Measurements from ENCODE around the gene BNC2.
"Not testable (repeated sequence)": the region's sequence is repeated elsewhere in the genome, so short reads cannot be mapped to it uniquely, and the experiment has no call there.

BNC2 gene

DNA sequence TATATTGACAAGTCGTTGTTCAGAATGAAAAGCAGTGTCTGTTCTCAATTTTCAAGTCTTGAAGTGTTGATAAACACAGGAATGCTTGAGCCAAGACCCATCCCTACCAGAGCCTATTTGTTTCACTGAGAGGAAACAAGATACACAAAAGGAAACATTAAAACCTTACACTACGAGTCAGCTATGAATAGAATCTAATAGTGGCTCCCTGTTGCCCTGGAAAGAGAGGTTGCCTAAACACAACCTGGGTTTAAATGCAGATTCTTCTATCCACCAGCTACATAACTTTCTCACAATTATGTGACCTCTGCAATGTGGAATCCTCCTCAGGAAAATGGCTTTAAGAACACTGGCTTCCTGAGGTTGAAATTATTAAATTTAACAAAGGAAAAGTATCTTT lies 29.1 kb upstream of the BNC2 start:
- H3K4me3 ChIP-seq (ENCODE audit: low read depth, low read length): no peak overlapping the region
- TF ChIP-seq, protein P1, sequence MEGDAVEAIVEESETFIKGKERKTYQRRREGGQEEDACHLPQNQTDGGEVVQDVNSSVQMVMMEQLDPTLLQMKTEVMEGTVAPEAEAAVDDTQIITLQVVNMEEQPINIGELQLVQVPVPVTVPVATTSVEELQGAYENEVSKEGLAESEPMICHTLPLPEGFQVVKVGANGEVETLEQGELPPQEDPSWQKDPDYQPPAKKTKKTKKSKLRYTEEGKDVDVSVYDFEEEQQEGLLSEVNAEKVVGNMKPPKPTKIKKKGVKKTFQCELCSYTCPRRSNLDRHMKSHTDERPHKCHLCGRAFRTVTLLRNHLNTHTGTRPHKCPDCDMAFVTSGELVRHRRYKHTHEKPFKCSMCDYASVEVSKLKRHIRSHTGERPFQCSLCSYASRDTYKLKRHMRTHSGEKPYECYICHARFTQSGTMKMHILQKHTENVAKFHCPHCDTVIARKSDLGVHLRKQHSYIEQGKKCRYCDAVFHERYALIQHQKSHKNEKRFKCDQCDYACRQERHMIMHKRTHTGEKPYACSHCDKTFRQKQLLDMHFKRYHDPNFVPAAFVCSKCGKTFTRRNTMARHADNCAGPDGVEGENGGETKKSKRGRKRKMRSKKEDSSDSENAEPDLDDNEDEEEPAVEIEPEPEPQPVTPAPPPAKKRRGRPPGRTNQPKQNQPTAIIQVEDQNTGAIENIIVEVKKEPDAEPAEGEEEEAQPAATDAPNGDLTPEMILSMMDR (IDR thresholded peaks at IDR 0.05; ENCODE audit: low read depth, low read length): no peak

DNA sequence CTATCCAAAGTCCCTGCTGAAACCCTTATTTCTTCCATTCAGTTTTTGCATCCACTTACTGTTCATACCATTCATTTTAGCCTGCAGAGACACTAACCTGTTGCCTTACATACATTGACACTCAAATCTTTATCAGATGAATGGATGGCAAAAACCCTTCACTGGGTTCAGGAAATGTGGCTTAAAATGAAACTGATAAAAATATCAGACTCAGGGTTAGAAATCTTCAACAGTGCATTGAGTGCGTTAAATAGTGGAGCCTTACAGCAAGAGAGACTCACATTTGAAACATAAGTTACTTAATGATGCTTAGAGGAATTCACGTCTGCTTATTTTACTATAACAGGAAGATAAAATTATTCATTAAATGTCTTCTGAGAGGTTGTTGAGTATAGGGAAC lies 28.0 kb upstream of the BNC2 start:
- H3K4me3 ChIP-seq (ENCODE audit: low read depth, low read length): no peak overlapping the region
- TF ChIP-seq, protein P1 (IDR thresholded peaks at IDR 0.05; ENCODE audit: low read depth, low read length): no peak

DNA sequence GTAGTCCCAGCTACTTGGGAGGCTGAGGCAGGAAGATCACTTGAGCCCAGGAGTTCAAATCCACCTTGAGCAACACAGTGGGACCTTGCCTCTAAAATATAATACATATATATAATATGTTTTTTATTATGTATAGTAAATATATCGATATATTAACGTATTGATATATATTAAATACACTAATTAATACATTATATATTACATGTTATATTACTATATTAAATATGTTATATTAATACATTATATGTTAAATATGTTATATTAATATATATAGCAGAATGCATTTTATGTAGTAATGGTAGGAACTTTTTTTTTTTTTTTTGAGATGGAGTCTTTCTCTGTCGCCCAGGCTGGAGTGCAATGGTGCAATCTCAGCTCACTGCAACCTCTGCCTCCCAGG lies 18.1 kb upstream of the BNC2 start:
- TF ChIP-seq, protein P1 (IDR thresholded peaks at IDR 0.05; ENCODE audit: low read depth, low read length): no peak
- H3K4me3 ChIP-seq (ENCODE audit: low read depth, low read length): no peak overlapping the region

DNA sequence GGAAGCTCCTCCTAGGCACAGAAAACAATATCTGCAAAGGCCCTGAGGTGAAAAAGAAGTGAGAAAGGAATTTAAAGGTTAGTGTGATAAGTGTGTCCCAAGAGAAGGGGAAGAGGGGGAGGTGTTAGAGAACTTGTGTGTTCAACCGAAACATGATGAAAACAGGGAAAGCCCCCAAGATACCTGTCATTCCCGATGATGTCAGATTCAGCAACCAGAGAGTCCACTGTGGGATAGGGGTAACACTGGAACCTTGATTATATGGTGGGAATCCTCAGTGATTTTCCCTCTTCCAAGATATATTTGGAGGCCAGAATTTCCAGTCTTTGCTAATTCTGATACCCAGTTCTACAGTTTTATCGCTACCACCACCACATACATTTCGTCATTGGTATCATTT lies 15.5 kb upstream of the BNC2 start:
- H3K4me3 ChIP-seq (ENCODE audit: low read depth, low read length): no peak overlapping the region
- TF ChIP-seq, protein P1 (IDR thresholded peaks at IDR 0.05; ENCODE audit: low read depth, low read length): no peak

DNA sequence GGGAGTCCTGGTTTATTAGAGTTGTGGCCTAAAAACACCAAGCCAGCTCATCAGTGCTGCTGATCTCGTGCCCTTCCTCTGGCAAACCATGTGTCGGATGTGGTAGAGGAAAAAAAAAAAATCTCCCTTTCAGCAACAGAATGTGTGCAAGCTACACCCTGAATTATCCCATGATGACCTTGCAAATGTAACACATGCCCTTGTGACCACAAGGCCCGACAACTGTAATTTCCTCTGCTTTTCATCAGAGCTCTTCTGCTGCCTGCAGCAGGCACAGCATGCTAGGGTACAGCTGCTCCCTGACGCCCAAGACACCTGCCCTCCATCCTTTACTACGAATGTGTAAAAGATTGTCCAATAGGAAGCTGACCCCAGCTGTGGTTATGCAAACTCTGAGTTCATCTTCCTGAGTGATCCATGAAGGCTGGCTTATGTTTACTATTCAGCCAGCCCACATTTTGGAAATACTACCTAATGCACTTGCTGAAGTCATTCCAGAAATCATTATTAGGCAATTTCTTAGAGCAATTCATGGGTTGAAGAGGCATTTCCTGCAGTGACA lies 14.6 kb upstream of the BNC2 start:
- TF ChIP-seq, protein P1 (IDR thresholded peaks at IDR 0.05; ENCODE audit: low read depth, low read length): no peak
- no peak overlapping the region for H3K4me3 ChIP-seq (ENCODE audit: low read depth, low read length)

DNA sequence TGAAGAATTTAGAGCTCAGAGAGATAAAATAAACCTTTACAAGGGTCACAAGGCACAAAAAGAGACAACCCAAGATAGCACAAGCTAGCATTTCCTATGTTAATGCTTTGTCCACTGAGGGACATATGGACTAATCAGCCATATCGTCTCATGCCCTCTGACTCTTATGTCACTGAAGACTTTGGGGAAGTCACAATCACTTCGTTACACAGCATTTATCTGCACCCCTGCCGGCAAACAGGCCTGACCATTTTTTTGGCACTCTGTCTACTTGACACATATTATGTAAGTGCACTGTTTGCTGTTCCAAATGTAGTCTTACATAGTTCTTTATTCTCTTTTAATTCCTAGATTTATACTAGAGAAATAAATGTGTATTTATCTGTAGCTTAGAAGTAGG lies 13.9 kb upstream of the BNC2 start:
- TF ChIP-seq, protein P1 (IDR thresholded peaks at IDR 0.05; ENCODE audit: low read depth, low read length): no peak
- no peak overlapping the region for H3K4me3 ChIP-seq (ENCODE audit: low read depth, low read length)

DNA sequence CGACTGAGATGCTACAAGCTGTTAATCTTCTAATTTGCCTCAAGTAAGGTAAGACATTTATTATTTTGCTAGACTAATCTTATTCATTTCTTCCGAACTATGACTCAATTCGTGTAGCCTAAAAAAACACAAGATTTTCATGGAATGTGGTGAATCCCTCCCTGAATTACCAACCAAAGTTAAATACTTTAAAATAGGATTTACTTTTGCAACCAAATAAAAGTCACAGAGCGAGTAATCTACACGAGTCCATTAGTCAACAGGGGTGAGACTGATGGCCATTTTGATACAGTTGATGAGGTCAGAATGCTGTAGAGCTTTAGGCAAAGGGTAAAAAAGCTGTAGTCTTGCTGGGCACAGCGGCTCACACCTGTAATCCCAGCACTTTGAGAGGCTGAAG lies 13.1 kb upstream of the BNC2 start:
- TF ChIP-seq, protein P1 (IDR thresholded peaks at IDR 0.05; ENCODE audit: low read depth, low read length): no peak
- no peak overlapping the region for H3K4me3 ChIP-seq (ENCODE audit: low read depth, low read length)

- H3K4me3 ChIP-seq (ENCODE audit: low read depth, low read length): not testable (repeated sequence)
Measured at GRCh38 chr9:16882440-16882839, 12.0 kb upstream of the BNC2 start.
